Endometrial microvascular endothelial cells (primary cell): ENCODE data around the gene SPHK2. TPM values are rescaled to one million over a fixed set of nuclear protein-coding genes. Genes with fewer than 3 reads are reported as not detected.

Experiments
- in situ Hi-C: cut with HindIII; loops from 2 replicates; pipeline ENCODE4 v1.10.0; 2017; ENCODE audit warnings: low sequenced_read_pairs, low pct_unique_long_range_greater_than_20kb; ENCODE audit errors: inconsistent ontology term
- total RNA-seq: library from RNA; depleted of rRNA; stranded (reverse); fragments of >200 nt; gene quantifications from one replicate; pipeline ENCODE4 v1.2.3, GENCODE V29; 2015; ENCODE audit errors: inconsistent ontology term

SPHK2 gene
- total RNA-seq, 1 donor from 2014 or later, result 7.8 TPM

- in situ Hi-C loops, result no loop called here
These were observed 14.1 kb downstream of the SPHK2 start for GRCh38 chr19:48633148-48634035.

DNA sequence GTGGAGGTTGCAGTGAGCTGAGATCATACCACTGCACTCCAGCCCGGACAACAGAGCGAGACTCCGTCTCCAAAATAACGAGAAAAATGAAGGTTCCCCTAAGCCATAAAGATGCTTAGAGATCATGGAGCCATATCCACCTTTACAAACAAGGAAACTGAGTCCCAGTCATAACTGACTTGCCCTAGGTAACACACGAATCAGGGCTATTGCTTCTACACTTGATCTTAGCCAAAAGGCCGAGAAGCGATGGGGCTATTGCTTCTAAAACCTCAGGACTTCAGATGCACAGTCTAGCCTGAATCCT, 14.7 kb downstream of the SPHK2 start:
- in situ Hi-C loops, result no loop called here

DNA sequence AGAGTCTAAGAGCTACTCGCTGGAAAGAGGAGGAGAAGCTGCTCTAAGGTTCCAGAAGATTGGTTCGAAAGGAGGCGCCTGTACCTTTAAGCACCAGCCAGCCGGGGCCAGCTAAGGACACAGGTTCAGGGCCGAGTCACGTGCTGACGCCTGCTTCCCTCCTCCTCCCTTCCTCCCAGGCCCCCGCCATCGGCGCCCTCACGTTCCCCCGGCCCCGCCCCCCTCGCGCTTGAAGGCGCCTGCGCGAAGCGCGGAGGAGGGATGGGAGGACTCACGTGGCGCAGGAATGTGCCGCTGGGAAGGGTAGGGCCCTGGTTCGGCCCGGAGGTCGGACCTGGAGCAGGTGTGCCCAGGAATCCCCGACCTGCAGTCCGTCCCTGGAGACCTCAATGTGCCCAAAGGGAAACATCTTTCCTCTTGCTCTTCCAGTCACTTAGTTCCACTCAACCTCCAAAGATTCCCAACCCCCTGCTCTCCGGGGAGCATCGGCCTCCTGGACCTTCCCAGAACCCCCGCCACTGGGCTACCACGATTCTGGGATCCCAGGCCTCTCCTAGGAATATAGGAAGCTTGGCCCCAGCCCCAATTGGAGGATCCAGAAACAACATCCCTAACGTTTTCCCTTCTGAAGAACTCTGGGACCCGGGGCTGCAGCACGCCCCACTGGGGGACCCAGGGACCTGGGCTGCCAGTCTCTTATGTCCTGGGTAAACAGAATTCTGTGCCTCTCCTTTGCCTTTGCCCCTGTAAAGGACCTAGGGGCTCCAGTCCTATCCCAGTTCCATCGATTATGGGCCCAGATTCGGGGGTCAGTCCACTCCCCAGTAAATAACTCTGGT, 15.3 kb downstream of the SPHK2 start:
- in situ Hi-C loops, result no loop called here

DNA sequence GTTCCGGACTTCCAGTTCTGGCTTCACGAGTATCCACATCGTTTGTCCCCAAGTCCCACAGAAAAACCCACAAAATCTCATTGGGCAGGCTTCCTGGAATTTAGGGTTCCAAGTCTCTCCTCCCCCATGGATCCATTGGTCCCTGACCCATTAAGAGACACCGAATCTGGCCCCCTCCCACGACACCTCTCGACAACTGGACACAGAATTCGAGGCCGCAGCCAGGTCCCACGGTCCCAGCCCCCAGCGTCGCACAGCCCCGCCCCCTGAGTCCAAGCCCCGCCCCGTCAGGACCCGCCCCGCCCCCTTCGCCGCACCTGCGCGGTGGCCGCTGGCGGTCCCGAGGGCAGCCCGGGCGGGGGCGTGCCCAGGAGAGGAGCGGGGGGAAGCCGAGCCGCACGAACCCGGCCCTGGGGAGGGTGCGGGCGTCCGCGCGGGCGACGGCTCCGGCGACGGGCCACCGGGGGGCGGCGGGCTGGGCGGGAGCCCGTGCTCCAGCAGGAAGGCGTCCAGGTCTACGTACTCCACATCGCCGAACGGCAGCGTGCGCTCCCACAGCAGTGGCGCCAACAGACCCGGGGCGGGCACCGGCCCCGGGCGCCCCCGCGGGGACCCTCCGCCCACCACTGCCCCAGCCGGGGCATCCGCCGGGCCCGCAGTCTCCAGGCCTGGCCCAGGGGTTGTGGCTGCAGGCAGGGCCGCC, 16.1 kb downstream of the SPHK2 start:
- in situ Hi-C loops, result no loop called here

- in situ Hi-C loops, result no loop called here
These were observed 16.9 kb downstream of the SPHK2 start for GRCh38 chr19:48635966-48636858.

DNA sequence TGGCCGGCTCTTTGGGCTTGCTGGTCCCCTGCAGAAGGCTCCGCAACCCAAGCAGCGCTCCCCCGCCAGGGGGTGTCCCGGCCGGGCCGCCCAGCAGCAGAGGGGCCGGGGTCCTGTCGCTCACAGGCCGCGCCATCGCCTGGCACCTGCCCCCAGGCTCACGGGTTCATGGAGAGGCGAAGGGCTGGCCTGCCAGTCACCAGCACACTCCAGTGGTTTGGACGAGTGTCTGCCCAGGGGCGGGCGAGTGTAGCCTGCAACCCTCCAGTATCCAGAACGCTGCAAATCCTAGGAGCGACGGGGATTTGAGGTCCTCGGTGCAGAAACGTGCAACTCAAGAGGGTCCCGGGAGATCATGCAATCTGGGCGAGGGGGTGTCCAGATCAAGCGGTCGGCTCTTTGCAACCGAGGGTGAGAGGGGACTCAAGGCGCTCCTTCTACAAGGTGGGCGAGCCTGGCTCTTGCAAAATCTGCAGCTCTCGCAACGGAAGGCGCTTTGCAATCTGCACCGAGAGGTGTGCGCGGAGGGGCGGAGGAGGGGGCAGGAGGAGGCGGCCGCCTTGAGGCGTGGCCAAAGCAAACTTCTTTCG, 17.6 kb downstream of the SPHK2 start, which contains the start of gene DBP:
TSS of gene DBP (minus strand) at position 521 of the 590 bp plus-strand sequence. CDS start at position 136, 385 bp downstream.
- in situ Hi-C loops, result no loop called here

- in situ Hi-C loops, result no loop called here
These were observed 18.2 kb downstream of the SPHK2 start for GRCh38 chr19:48637449-48637947.

- in situ Hi-C loops, result no loop called here
These were observed 18.9 kb downstream of the SPHK2 start for GRCh38 chr19:48637948-48638830.

DNA sequence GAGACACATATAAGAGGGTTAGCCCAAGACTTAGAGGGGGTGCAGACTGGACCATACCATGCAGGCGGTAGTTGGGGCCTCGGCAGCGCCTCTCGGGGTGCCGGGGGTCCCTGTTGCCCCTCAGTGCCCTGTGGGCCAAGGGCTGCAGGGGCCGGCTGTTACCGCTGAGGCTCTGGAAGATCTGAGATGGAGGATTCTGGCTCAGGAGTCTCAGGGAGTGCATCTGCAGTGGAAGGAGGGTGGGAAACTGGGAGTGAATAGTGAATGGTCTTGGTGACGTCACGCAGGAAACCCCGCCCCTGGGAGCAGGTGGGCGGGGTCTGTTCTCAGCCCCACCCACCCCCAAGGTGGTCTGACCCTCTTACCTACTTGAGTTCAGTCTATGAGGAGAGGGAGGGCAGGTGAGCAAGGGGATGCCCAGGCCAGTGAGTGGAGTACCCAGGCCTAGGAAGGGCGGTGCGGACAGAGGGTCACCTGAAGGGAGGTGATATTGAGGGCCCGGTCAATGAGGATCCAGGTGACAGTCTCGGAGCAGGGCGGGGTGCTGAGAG, 19.6 kb downstream of the SPHK2 start:
- in situ Hi-C loops, result no loop called here

DNA sequence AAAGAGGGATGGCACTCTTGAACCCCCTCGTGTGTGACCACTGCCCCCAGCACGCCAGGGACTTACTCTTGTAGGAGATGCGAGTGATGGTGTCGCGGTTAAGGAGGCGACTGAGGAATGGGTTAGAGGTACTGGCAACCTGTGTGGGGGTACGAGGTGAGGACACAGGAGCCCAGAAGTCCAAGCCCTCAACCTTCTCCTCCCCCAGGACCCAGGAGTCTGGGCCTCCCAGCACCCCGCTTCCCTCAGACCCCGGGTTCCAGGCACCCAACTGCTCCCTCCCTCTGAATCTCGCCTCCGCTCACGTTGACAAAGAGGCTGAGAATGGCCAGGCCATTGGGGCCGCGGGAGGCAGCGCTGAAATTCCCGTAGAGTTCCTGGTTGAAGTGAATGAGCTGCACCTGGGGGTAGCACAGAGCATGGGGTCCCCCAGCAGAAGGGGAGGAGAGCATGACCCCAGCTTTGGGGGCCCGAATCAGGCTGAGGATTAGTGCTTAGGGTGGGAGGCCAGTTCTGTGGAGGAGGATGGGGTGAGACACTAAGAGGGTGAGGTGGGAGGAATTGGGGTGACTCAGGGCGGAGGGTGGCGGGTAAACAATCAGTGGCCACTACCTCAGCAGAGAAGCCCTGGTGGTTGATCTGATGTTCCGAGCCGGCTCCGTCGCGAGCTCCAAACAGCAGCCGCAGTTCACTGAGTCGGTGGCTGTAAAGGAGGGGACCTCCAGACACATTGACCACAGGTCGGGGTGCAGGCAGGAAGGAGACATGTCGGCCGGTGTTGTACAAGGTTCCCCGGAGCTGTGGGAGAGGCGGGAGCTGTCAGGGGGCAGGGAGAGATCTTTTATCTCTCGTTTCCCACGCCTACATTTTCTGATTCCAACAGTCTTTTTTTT, 20.4 kb downstream of the SPHK2 start:
- in situ Hi-C loops, result no loop called here

GRCh38 chr19:48641850-48642249, 22.5 kb downstream of the SPHK2 start:
- in situ Hi-C loops, result no loop called here

DNA sequence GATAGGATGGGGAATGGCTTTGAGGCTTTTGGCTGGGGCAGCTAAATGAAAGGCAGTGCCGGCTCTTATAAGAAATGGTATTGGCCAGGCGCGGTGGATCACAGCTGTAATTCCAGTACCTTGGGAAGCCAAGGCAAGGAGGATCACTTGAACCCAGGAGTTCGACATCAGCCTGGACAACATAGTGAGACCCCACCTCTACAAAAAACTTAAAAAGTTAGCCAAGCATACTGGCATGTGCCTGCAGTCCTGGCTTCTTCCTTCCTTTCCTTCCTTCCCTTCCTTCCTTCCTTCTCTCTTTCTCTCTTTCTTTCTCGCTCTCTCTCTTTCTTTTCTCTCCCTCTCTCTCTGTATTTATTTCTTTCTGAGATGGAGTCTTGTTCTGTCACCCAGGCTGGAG, 23.6 kb downstream of the SPHK2 start:
- in situ Hi-C loops, result no loop called here

- in situ Hi-C loops, result no loop called here
These were observed 25.0 kb downstream of the SPHK2 start for GRCh38 chr19:48644355-48644754.

DNA sequence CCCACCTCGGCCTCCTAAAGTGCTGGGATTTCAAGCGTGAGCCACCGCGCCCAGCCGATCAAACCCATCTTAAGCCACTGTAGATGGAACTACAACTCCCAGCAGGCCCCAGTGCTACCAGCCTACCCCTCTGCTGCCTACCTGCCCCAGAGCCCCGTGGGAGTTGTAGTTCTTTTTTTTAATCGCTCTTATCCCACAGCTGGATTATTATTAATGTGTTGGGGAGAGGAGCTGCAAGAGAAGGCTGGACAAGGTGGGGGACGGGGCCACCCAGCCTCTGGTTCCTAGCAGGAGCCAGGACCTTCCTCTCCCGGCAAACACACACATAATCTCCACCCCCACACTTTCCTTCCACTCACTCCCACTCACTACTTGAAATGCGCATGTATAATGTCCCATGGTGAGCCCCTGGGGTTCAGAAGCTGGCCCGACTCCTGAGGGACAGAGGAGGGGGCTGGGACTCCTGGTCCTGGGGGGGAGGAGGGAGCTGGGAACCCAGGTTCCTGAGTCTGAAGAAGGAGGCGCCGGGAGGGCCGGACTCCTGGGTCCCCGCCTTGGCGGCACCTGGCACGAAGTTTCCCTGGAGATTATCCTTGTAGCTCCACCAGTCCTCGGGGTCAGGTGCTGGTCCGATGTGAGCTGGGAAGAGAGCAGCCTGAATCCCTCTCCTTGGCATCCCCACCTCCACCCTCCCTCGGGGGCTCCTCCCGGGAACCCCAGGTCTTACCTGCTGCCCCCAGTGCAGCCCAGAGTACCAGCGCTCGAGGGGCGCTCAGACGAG, 25.7 kb downstream of the SPHK2 start:
- in situ Hi-C loops, result no loop called here

GRCh38 chr19:48645620-48646000, 26.3 kb downstream of the SPHK2 start:
- in situ Hi-C loops, result no loop called here
